ENCODE measurements around the gene SCGN.

The SCGN gene

GRCh38 chr6:25641940-25642666 lies 9.9 kb upstream of the SCGN start:
- no peaks in the 10 kb centered on the region for H4K20me1 ChIP-seq (ENCODE audit: control insufficient read depth, insufficient read depth, low read depth, low read length)
- no peak overlapping the region for H3K27ac ChIP-seq (ENCODE audit: low read depth, low read length)
- H3F3A ChIP-seq (ENCODE audit: control insufficient read depth, insufficient read depth): no peaks in the 10 kb centered on the region
- H3K9me3 ChIP-seq (ENCODE audit: control insufficient read depth, insufficient read depth, low read length): no peaks in the 10 kb centered on the region
- TF ChIP-seq EZH2phosphoT487 (IDR thresholded peaks at IDR 0.05; ENCODE audit: borderline replicate concordance, low read length): no peak
- TF ChIP-seq CTCF (IDR thresholded peaks at IDR 0.05; ENCODE audit: low read depth, low read length, poor library complexity, severe bottlenecking): no peak
- no peaks in the 10 kb centered on the region for H3K9me2 ChIP-seq (replicated peaks; ENCODE audit: control insufficient read depth, low read length)
- H3K4me2 ChIP-seq (ENCODE audit: low read length): no peak overlapping the region
- H3K36me3 ChIP-seq (ENCODE audit: control insufficient read depth, low read length): no peaks in the 10 kb centered on the region
- H3K4me3 ChIP-seq (ENCODE audit: low read length): no peak overlapping the region
- no peaks in the 10 kb centered on the region for H3K4me1 ChIP-seq (ENCODE audit: control insufficient read depth, low read length)
- no peaks in the 10 kb centered on the region for H3K79me2 ChIP-seq (ENCODE audit: control insufficient read depth, low read length)
- peaks cover 24% of the 10 kb centered on the region for H3K27me3 ChIP-seq (ENCODE audit: control insufficient read depth, low read length)

GRCh38 chr6:25642667-25643328 lies 9.2 kb upstream of the SCGN start:
- Histone ChIP-seq H3K4me2 (ENCODE audit: low read length) (no peak overlapping the region), H3K27ac (ENCODE audit: low read depth, low read length) (no peak overlapping the region), H3F3A (ENCODE audit: control insufficient read depth, insufficient read depth) (no peaks in the 10 kb centered on the region), H3K36me3 (ENCODE audit: control insufficient read depth, low read length) (no peaks in the 10 kb centered on the region), H3K79me2 (ENCODE audit: control insufficient read depth, low read length) (no peaks in the 10 kb centered on the region), H3K9me2 (replicated peaks; ENCODE audit: control insufficient read depth, low read length) (no peaks in the 10 kb centered on the region), H3K4me1 (ENCODE audit: control insufficient read depth, low read length) (no peaks in the 10 kb centered on the region), H3K27me3 (ENCODE audit: control insufficient read depth, low read length) (peaks cover 26% of the 10 kb centered on the region), H3K4me3 (ENCODE audit: low read length) (no peak overlapping the region), H3K9me3 (ENCODE audit: control insufficient read depth, insufficient read depth, low read length) (no peaks in the 10 kb centered on the region), H4K20me1 (ENCODE audit: control insufficient read depth, insufficient read depth, low read depth, low read length) (no peaks in the 10 kb centered on the region)
- TF ChIP-seq EZH2phosphoT487 (IDR thresholded peaks at IDR 0.05; ENCODE audit: borderline replicate concordance, low read length): no peak
- TF ChIP-seq CTCF (IDR thresholded peaks at IDR 0.05; ENCODE audit: low read depth, low read length, poor library complexity, severe bottlenecking): no peak

GRCh38 chr6:25645916-25646315 lies 6.1 kb upstream of the SCGN start:
- Histone ChIP-seq H3K4me2 (ENCODE audit: low read length) (no peak overlapping the region), H3K9me3 (ENCODE audit: control insufficient read depth, insufficient read depth, low read length) (no peaks in the 10 kb centered on the region), H3K27ac (ENCODE audit: low read depth, low read length) (no peak overlapping the region), H3K79me2 (ENCODE audit: control insufficient read depth, low read length) (no peaks in the 10 kb centered on the region), H3K4me1 (ENCODE audit: control insufficient read depth, low read length) (no peaks in the 10 kb centered on the region), H3K36me3 (ENCODE audit: control insufficient read depth, low read length) (no peaks in the 10 kb centered on the region), H3K9me2 (replicated peaks; ENCODE audit: control insufficient read depth, low read length) (no peaks in the 10 kb centered on the region), H4K20me1 (ENCODE audit: control insufficient read depth, insufficient read depth, low read depth, low read length) (no peaks in the 10 kb centered on the region), H3K4me3 (ENCODE audit: low read length) (no peak overlapping the region), H3K27me3 (ENCODE audit: control insufficient read depth, low read length) (peaks cover 34% of the 10 kb centered on the region), H3F3A (ENCODE audit: control insufficient read depth, insufficient read depth) (no peaks in the 10 kb centered on the region)
- TF ChIP-seq CTCF (IDR thresholded peaks at IDR 0.05; ENCODE audit: low read depth, low read length, poor library complexity, severe bottlenecking) (no peak), EZH2phosphoT487 (IDR thresholded peaks at IDR 0.05; ENCODE audit: borderline replicate concordance, low read length) (no peak)
